GM18526 (cell line): ENCODE results near the gene PPP2R2C.

Source experiments
- POLR2A ChIP-seq: IDR thresholded peaks from 3 replicates; pipeline ENCODE4 v1.6.1; 2011; ENCODE audit not compliant: insufficient read length; ENCODE audit errors: extremely low read depth

PPP2R2C gene

GRCh38 chr4:6322067-6322760 is 150.2 kb downstream of the PPP2R2C start:
- TF ChIP-seq POLR2A = no peak

- TF ChIP-seq POLR2A = no peak
Observed at GRCh38 chr4:6321361-6321760, 151.1 kb downstream of the PPP2R2C start.

GRCh38 chr4:6320663-6321062 is 151.8 kb downstream of the PPP2R2C start:
- no peak for TF ChIP-seq POLR2A

- TF ChIP-seq POLR2A = no peak
Observed at GRCh38 chr4:6319530-6320150, 152.8 kb downstream of the PPP2R2C start.

GRCh38 chr4:6318206-6318605 is 154.2 kb downstream of the PPP2R2C start:
- no peak for TF ChIP-seq POLR2A

- no peak for TF ChIP-seq POLR2A
Observed at GRCh38 chr4:6316461-6317003, 155.9 kb downstream of the PPP2R2C start.

- TF ChIP-seq POLR2A = no peak
Observed at GRCh38 chr4:6313216-6313615, 159.2 kb downstream of the PPP2R2C start.

- TF ChIP-seq POLR2A = no peak
Observed at GRCh38 chr4:6309777-6310176, 162.6 kb downstream of the PPP2R2C start.

GRCh38 chr4:6308899-6309643 is 163.3 kb downstream of the PPP2R2C start:
- TF ChIP-seq POLR2A = no peak

GRCh38 chr4:6307891-6308290 is 164.5 kb downstream of the PPP2R2C start:
- no peak for TF ChIP-seq POLR2A

- no peak for TF ChIP-seq POLR2A
Observed at GRCh38 chr4:6307230-6307629, 165.2 kb downstream of the PPP2R2C start.

- TF ChIP-seq POLR2A = no peak
Observed at GRCh38 chr4:6306299-6306698, 166.1 kb downstream of the PPP2R2C start.

GRCh38 chr4:6303943-6304342 is 168.5 kb downstream of the PPP2R2C start:
- no peak for TF ChIP-seq POLR2A

GRCh38 chr4:6302869-6303268 is 169.5 kb downstream of the PPP2R2C start:
- no peak for TF ChIP-seq POLR2A

GRCh38 chr4:6301732-6302442 is 170.5 kb downstream of the PPP2R2C start:
- no peak for TF ChIP-seq POLR2A

- no peak for TF ChIP-seq POLR2A
Observed at GRCh38 chr4:6301051-6301731, 171.2 kb downstream of the PPP2R2C start.
